H1 (cell line): Measurements from ENCODE around the gene CLEC10A. TPM values are rescaled to one million over a fixed set of nuclear protein-coding genes. Genes with fewer than 3 reads are reported as not detected.

Source experiments
- CTCF ChIA-PET: fragments of 300-600 bp; sonication (Branson Sonifier 250); formaldehyde crosslinking; loops from one replicate; lab custom pipeline; 2021; ENCODE audit not compliant: partially characterized antibody; lab: Charles Lee
- POLR2A ChIA-PET: fragments of 300-600 bp; sonication (Branson Sonifier 250); formaldehyde crosslinking; loops from one replicate; lab custom pipeline; 2021; ENCODE audit warnings: inconsistent platforms; ENCODE audit not compliant: partially characterized antibody; lab: Charles Lee
- DNase-seq, 2 experiments: peaks; one replicate each; pipeline versions ENCODE4 v3.0.0 to v3.0.0-alpha.2; 2010 to 2022; ENCODE audit warnings: low spot score in 2 of 2, low read depth in 1 of 2, mixed read lengths in 1 of 2
- FAIRE-seq: peaks from 2 replicates; lab custom pipeline; 2011; peaks lifted over from hg19 to GRCh38; lab: Jason Lieb, UNC
- H2AFZ ChIP-seq: 2 replicates; pipeline ENCODE4 v1.8.1; 2012; ENCODE audit warnings: low read length, inconsistent platforms
- H2AK5ac ChIP-seq: 2 replicates; pipeline ENCODE4 v1.6.1; 2013; ENCODE audit warnings: low read depth, low read length
- H2BK120ac ChIP-seq: replicated peaks from 2 replicates; pipeline ENCODE3; 2013; ENCODE audit warnings: low read depth, low read length, inconsistent platforms
- H2BK12ac ChIP-seq: 2 replicates; pipeline ENCODE4 v1.6.1; 2013; ENCODE audit warnings: low read depth, low read length
- H2BK15ac ChIP-seq: 2 replicates; pipeline ENCODE4 v1.6.1; 2013; ENCODE audit warnings: low read length
- H2BK20ac ChIP-seq: 2 replicates; pipeline ENCODE4 v1.6.1; 2013; ENCODE audit warnings: low read length
- H2BK5ac ChIP-seq: 2 replicates; pipeline ENCODE4 v1.6.1; 2013; ENCODE audit warnings: low read depth, low read length
- H3K14ac ChIP-seq: 2 replicates; pipeline ENCODE4 v1.6.1; 2013; ENCODE audit warnings: inconsistent platforms; ENCODE audit not compliant: insufficient read length
- H3K18ac ChIP-seq: 2 replicates; pipeline ENCODE4 v1.6.1; 2013; ENCODE audit warnings: low read length; ENCODE audit errors: extremely low read depth
- H3K23ac ChIP-seq: 2 replicates; pipeline ENCODE4 v1.6.1; 2013; ENCODE audit warnings: inconsistent platforms; ENCODE audit not compliant: insufficient read length
- H3K23me2 ChIP-seq: 2 replicates; pipeline ENCODE4 v1.6.1; 2013; ENCODE audit warnings: low read depth, low read length
- H3K27ac ChIP-seq: 2 replicates; pipeline ENCODE4 v1.6.1; 2011; ENCODE audit warnings: low read depth, low read length, inconsistent platforms
- H3K27me3 ChIP-seq, 4 experiments: replicated peaks in 1 of 4; 1 replicate in 1 of 4; 2 replicates in 3 of 4; pipeline versions ENCODE4 v1.6.1 to v1.8.1; 2011 to 2013; ENCODE audit warnings: low read length in 3 of 4, mild to moderate bottlenecking in 3 of 4, inconsistent platforms in 2 of 4, mixed read lengths in 2 of 4, moderate library complexity in 1 of 4; ENCODE audit not compliant: control insufficient read depth in 3 of 4, insufficient read depth in 3 of 4; ENCODE audit errors: extremely low read depth in 1 of 4
- H3K36me3 ChIP-seq, 4 experiments: 2 replicates each; pipeline versions ENCODE4 v1.6.1 to v1.8.1; 2011 to 2013; ENCODE audit warnings: mild to moderate bottlenecking in 4 of 4, low read length in 3 of 4, moderate library complexity in 2 of 4, control low read depth in 1 of 4, inconsistent platforms in 1 of 4; ENCODE audit not compliant: insufficient read depth in 4 of 4, control insufficient read depth in 2 of 4
- H3K4ac ChIP-seq: replicated peaks from 2 replicates; pipeline ENCODE3; 2013; ENCODE audit warnings: low read length, low read depth, mixed read lengths, inconsistent platforms; ENCODE audit not compliant: insufficient read length
- H3K4me1 ChIP-seq, 4 experiments: replicated peaks in 1 of 4; 1 replicate in 1 of 4; 2 replicates in 3 of 4; pipeline versions ENCODE4 v1.6.1 to v1.8.1; 2011 to 2013; ENCODE audit warnings: low read length in 3 of 4, inconsistent platforms in 2 of 4, mixed read lengths in 1 of 4; ENCODE audit not compliant: insufficient read depth in 4 of 4, control insufficient read depth in 3 of 4
- H3K4me2 ChIP-seq, 2 experiments: 2 replicates each; pipeline versions ENCODE4 v1.6.1 to v1.8.1; 2011 to 2013; ENCODE audit warnings: low read depth in 2 of 2, low read length in 2 of 2, control low read depth in 1 of 2, inconsistent platforms in 1 of 2, mild to moderate bottlenecking in 1 of 2; ENCODE audit not compliant: insufficient read depth in 1 of 2
- H3K4me3 ChIP-seq, 4 experiments: fragments of 200-600, 300-600 bp in 1 of 4; sonication (generic), shearing (Covaris generic), sonication (Bioruptor Twin) in 1 of 4; 2 replicates each; pipeline versions ENCODE4 v1.5.1 to v1.8.1; 2011 to 2016; ENCODE audit warnings: low read length in 4 of 4, low read depth in 3 of 4, control low read depth in 2 of 4, inconsistent platforms in 2 of 4, mild to moderate bottlenecking in 2 of 4, mixed read lengths in 1 of 4, moderate library complexity in 1 of 4; ENCODE audit not compliant: insufficient read depth in 2 of 4; ENCODE audit errors: extremely low read depth in 1 of 4
- H3K56ac ChIP-seq: replicated peaks from 2 replicates; pipeline ENCODE3; 2013; ENCODE audit warnings: low read depth, mild to moderate bottlenecking, mixed read lengths, low read length, inconsistent platforms; ENCODE audit not compliant: insufficient read length
- H3K79me1 ChIP-seq: 2 replicates; pipeline ENCODE4 v1.6.1; 2013; ENCODE audit warnings: low read depth, low read length, control low read depth
- H3K79me2 ChIP-seq, 2 experiments: 2 replicates each; pipeline versions ENCODE4 v1.6.1 to v1.8.1; 2012 to 2013; ENCODE audit warnings: low read length in 2 of 2, mild to moderate bottlenecking in 2 of 2, inconsistent platforms in 1 of 2; ENCODE audit not compliant: insufficient read depth in 2 of 2, control insufficient read depth in 1 of 2
- H3K9ac ChIP-seq, 4 experiments: replicated peaks in 1 of 4; 1 replicate in 1 of 4; 2 replicates in 3 of 4; pipeline versions ENCODE4 v1.6.1 to v1.8.1; 2011 to 2013; ENCODE audit warnings: low read depth in 3 of 4, low read length in 3 of 4, control low read depth in 2 of 4, mild to moderate bottlenecking in 2 of 4, moderate library complexity in 2 of 4, inconsistent platforms in 1 of 4; ENCODE audit errors: extremely low read depth in 1 of 4
- H3K9me3 ChIP-seq, 2 experiments: 2 replicates each; pipeline versions ENCODE4 v1.6.1 to v1.8.1; 2012 to 2013; ENCODE audit warnings: mild to moderate bottlenecking in 2 of 2, moderate library complexity in 2 of 2, control low read depth in 1 of 2, inconsistent platforms in 1 of 2, low read depth in 1 of 2, low read length in 1 of 2, mixed read lengths in 1 of 2; ENCODE audit not compliant: insufficient read depth in 2 of 2
- H4K20me1 ChIP-seq, 2 experiments: replicated peaks in 1 of 2; 2 replicates each; pipeline versions ENCODE3 to v1.8.1; 2011 to 2013; ENCODE audit warnings: inconsistent platforms in 2 of 2, low read length in 2 of 2, mild to moderate bottlenecking in 1 of 2; ENCODE audit not compliant: insufficient read depth in 2 of 2, control insufficient read depth in 1 of 2
- H4K5ac ChIP-seq: 2 replicates; pipeline ENCODE4 v1.6.1; 2013; ENCODE audit warnings: low read length, low read depth, mixed read lengths, inconsistent platforms; ENCODE audit not compliant: insufficient read length
- H4K8ac ChIP-seq: 2 replicates; pipeline ENCODE4 v1.8.0; 2013; ENCODE audit warnings: mild to moderate bottlenecking, moderate library complexity, low read length, inconsistent platforms; ENCODE audit not compliant: insufficient read depth; ENCODE audit errors: extremely low read depth
- H4K91ac ChIP-seq: replicated peaks from 2 replicates; pipeline ENCODE3; 2013; ENCODE audit warnings: low read length, mixed read lengths, inconsistent platforms; ENCODE audit not compliant: insufficient read length
- ATF2 ChIP-seq: IDR thresholded peaks from 2 replicates; pipeline ENCODE4 v1.6.1; 2012; ENCODE audit warnings: low read length, inconsistent platforms
- BCL11A ChIP-seq, 2 experiments: IDR thresholded peaks; one replicate each; pipeline ENCODE4 v1.6.1; 2011; ENCODE audit warnings: low read depth in 2 of 2, low read length in 2 of 2, mild to moderate bottlenecking in 2 of 2
- E2F6 ChIP-seq: IDR thresholded peaks from 2 replicates; pipeline ENCODE4 v1.6.1; 2012; ENCODE audit warnings: inconsistent platforms
- JUND ChIP-seq: IDR thresholded peaks from 2 replicates; pipeline ENCODE4 v1.6.1; 2011; ENCODE audit warnings: mild to moderate bottlenecking, improper control_type of control experiment, low read length
- KDM1A ChIP-seq: fragments of 200-600, 300-600 bp; sonication (generic); IDR thresholded peaks from 2 replicates; pipeline ENCODE4 v1.7.1; 2016; ENCODE audit warnings: mild to moderate bottlenecking, low read length, borderline replicate concordance
- KDM4A ChIP-seq: IDR thresholded peaks from one replicate; pipeline ENCODE4 v1.7.1; 2012; ENCODE audit warnings: low read depth, mild to moderate bottlenecking, moderate library complexity, low read length, inconsistent platforms; ENCODE audit not compliant: severe bottlenecking
- POLR2AphosphoS5 ChIP-seq: IDR thresholded peaks from 2 replicates; pipeline ENCODE4 v1.6.1; 2011; ENCODE audit warnings: low read depth, low read length
- RBBP5 ChIP-seq: IDR thresholded peaks from 2 replicates; pipeline ENCODE4 v1.7.1; 2012; ENCODE audit warnings: low read depth, mild to moderate bottlenecking, inconsistent platforms, low read length, moderate library complexity, borderline replicate concordance
- RFX5 ChIP-seq: IDR thresholded peaks from 2 replicates; pipeline ENCODE4 v1.6.1; 2011; ENCODE audit warnings: low read depth, low read length, improper control_type of control experiment, borderline replicate concordance
- SRF ChIP-seq: IDR thresholded peaks from 2 replicates; pipeline ENCODE4 v1.6.1; 2011; ENCODE audit warnings: mild to moderate bottlenecking, low read depth, low read length, moderate library complexity
- ZNF274 ChIP-seq: IDR thresholded peaks from 2 replicates; pipeline ENCODE4 v1.7.0; 2012; ENCODE audit warnings: low read length, borderline replicate concordance; ENCODE audit errors: extremely low read depth
- WGBS, 2 experiments: shearing (Covaris generic) in 1 of 2; methylation state at CpG; one replicate each; pipeline versions ENCODE4 v1.1.6 to v1.1.7; 2013 to 2015; ENCODE audit warnings: low lambda C conversion rate in 2 of 2, mixed read lengths in 2 of 2, inconsistent platforms in 1 of 2, low coverage in 1 of 2, missing lambda C conversion rate in 1 of 2; ENCODE audit not compliant: insufficient replicate concordance in 2 of 2, insufficient coverage in 1 of 2, insufficient read length in 1 of 2; ENCODE audit errors: extremely low coverage in 1 of 2, missing lambda C conversion rate in 1 of 2; 5-methylcytosine and 5-hydroxymethylcytosine counted together
- polyA plus RNA-seq, 7 experiments: library from polyadenylated mRNA; depleted of rRNA in 3 of 7; stranded (reverse) in 5 of 7; unstranded in 2 of 7; fragments of >200 nt in 5 of 7; fragments of 200-250 nt in 2 of 7; gene quantifications; 1 replicate in 5 of 7; 2 replicates in 1 of 7; 4 replicates in 1 of 7; pipeline versions ENCODE4 v1.2.1 to v1.2.3, GENCODE V29; 2011 to 2013; ENCODE audit warnings: missing spikeins in 2 of 7, mixed read lengths in 2 of 7
- total RNA-seq: library from RNA; stranded (reverse); fragmentation: NEBNext Ultra II Directional; extraction: Animal tissue kit (Norgen Biotek cat#: 25700); gene quantifications from 2 replicates; pipeline ENCODE4 v1.2.1, GENCODE V29; 2021

The CLEC10A gene
- total and polyA plus RNA-seq, 2 of the 8 experiments (the other 6 are each of a cell fraction or from before 2014, with no cell fraction given), result not detected

GRCh38 chr17:7074931-7075330 lies 5.1 kb downstream of the CLEC10A start:
- CTCF ChIA-PET, result interaction anchor here (0.9 to 2.5 kb wide), 7 partner anchors 23 to 113 kb away, joined by 3 to 10 read pairs (median 3); no protein-coding TSS in a partner anchor
- Histone ChIP-seq H4K91ac (no peak overlapping the region), H3K9ac (no peak overlapping the region), H3K18ac (no peak overlapping the region), H2BK12ac (no peak overlapping the region), H3K4me1 (no peaks in the 10 kb centered on the region), H3K9me3 (no peaks in the 10 kb centered on the region), H3K79me1 (no peaks in the 10 kb centered on the region), H3K27me3 (no peaks in the 10 kb centered on the region), H4K20me1 (no peaks in the 10 kb centered on the region), H3K4ac (no peak overlapping the region), H3K23ac (no peak overlapping the region), H3K4me2 (no peak overlapping the region), H4K8ac (no peak overlapping the region), H4K5ac (no peak overlapping the region), H2BK5ac (no peak overlapping the region), H3K79me2 (no peaks in the 10 kb centered on the region), H2BK20ac (no peak overlapping the region), H3K36me3 (no peaks in the 10 kb centered on the region), H3K14ac (no peak overlapping the region), H3K23me2 (no peaks in the 10 kb centered on the region), H2AK5ac (no peak overlapping the region), H3K56ac (no peak overlapping the region), H3K27ac (no peak overlapping the region), H2AFZ (no peak overlapping the region), H2BK120ac (no peak overlapping the region), H3K4me3 (no peak overlapping the region), H2BK15ac (no peak overlapping the region)
- TF ChIP-seq KDM1A (no peak), RFX5 (no peak), KDM4A (no peak), JUND (no peak), BCL11A (IDR thresholded peaks at IDR 0.05; ENCODE audit: low read depth in 2 of 2, low read length in 2 of 2) (no peak), ATF2 (no peak), ZNF274 (no peak), RBBP5 (no peak), SRF (no peak), POLR2AphosphoS5 (no peak), E2F6 (no peak)
- WGBS, 2 experiments, result 90% methylated on average over 14 of the region's 14 CpGs; no CpG with 5 or more reads in 1 of the 2 experiments
- FAIRE-seq (no peak), DNase-seq (no peak)
- POLR2A ChIA-PET, result no interaction called here
